Stimulated activated CD8-positive, alpha-beta memory T cell treated with anti-CD3 and anti-CD28 coated beads, Interleukin-12 subunit alpha, Interleukin-12 subunit beta, amount 100 ng/mL, for 24 hours (primary cell): ENCODE data around the gene CEP350.
"Not testable (repeated sequence)": the region's sequence is repeated elsewhere in the genome, so short reads cannot be mapped to it uniquely, and the experiment has no call there.

Experiments used
- DNase-seq: peaks from one replicate; pipeline ENCODE4 v3.0.0-alpha.2; 2020; ENCODE audit errors: extremely low read depth

The CEP350 gene

DNA sequence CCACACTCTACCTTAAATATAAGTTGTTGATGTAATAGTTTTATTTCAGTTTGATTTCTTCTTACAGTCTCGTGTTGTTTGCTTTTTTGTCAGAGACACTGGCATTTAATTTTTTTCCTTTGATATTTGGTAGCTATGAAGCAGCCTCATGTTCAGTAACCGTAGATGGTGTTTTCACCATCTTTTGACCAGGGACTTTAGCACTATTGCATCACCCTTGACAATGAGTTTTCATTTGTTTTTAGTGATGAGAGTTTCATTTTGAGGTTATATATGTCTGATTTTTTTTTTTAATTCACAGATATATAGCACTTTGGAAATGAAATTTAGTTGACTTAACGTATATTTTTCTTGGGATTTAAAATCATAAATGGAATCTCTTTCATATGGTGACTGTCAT is 36.2 kb downstream of the CEP350 start:
- DNase-seq, result no peak

DNA sequence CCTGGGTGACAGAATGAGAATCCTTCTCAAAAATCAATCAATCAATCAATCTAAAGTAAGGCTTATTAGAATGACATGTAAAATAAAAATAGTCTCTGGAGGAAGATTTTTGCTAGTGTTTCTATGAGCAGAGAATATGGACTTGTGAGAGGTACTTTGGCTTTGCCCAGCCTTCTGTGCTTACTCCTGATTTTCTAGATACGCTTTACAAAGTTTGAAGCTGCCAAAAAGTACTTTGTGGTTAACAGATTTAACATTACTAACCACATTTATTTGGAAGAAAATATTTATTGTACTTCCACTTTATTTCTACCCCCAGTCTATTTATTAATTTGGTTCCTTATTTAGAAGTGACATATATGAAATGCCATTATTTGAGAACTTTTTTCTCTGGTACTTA is 41.0 kb downstream of the CEP350 start:
- DNase-seq, result no peak

DNA sequence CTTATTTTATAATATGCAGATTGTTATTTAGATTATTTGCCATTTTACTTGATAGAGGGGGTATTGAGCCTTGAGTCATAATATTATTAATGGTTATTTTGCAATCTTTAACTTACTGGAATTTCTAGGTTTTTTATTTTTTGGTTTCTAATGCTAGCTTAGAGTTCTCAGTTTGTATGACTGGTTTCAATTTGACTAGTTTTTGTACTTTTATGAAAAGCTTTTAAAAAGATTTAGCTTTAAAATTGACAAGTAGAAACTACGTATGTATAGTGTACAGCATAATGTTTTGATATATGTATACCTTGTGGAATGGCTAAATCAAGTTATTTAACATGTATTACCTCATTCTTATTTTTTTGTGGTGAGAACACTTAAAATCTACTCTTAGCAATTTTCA is 41.5 kb downstream of the CEP350 start:
- no peak for DNase-seq

- DNase-seq, result no peak
Observed at GRCh38 chr1:180000575-180000974, 46.0 kb downstream of the CEP350 start.

- DNase-seq, result no peak
Observed at GRCh38 chr1:180002437-180002836, 47.8 kb downstream of the CEP350 start.

DNA sequence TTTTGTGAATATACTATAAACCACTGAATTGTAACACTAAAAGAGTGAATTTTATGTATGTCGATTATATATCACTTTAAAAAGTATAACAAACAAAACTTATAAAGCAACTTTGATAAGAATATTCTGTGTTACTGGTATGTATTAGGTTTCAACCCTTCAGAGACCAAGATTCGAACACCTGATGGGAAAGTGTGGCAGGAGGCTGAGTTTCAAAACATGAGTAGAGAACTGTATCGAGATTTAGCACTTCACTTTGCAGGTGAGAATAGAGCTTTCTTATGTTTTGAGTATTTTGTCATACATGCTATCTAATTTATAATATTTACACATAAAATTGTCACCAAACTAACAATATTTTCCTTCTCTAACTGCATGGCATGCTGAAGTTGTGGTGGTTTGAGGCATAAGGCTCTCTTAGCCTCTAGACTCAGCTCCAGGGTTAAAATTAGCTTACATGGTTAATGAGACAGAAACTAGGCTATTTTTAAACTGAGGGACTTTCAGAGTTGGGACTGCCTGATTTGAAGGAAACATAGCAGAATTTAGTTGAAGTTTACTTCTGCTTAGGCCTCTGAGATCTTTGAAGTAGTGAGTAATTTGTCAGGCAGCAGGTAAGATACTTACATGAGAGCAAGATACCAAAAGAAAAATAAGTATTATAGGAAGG is 48.6 kb downstream of the CEP350 start:
- DNase-seq, result no peak

GRCh38 chr1:180006762-180007161 is 52.2 kb downstream of the CEP350 start:
- not testable (repeated sequence) for DNase-seq

DNA sequence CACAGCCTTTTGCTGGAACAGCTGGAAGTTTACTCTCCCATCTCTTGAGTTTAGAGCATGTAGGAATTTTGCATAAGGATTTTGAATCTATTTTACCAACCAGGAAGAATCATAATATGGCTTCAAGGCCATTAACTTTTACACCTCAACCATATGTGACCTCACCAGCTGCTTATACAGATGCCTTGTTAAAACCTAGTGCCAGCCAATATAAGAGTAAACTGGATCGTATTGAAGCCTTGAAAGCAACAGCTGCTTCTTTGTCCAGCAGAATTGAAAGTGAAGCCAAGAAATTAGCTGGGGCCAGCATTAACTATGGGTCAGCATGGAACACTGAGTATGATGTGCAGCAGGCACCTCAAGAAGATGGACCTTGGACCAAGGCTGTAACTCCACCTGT is 65.4 kb downstream of the CEP350 start:
- no peak for DNase-seq

DNA sequence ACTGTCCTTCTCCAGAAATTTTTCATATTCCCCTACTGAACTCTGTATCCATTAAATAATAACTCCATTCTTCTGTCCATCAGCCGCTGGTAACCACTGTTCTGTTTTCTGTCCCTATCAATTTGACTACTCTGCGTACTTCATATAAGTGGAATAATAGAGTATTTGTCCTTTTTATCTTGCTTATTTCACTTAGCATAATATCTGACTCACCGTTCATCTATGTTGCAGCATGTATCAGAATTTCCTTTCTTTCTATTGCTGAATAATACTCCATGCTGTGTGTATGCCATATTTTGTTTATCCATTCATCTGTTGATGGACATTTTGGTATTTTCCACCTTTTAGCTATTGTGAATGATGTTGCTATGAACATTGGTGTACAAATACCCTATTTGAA is 71.9 kb downstream of the CEP350 start:
- DNase-seq, result no peak

- DNase-seq, result no peak
Observed at GRCh38 chr1:180027949-180028445, 73.4 kb downstream of the CEP350 start.

DNA sequence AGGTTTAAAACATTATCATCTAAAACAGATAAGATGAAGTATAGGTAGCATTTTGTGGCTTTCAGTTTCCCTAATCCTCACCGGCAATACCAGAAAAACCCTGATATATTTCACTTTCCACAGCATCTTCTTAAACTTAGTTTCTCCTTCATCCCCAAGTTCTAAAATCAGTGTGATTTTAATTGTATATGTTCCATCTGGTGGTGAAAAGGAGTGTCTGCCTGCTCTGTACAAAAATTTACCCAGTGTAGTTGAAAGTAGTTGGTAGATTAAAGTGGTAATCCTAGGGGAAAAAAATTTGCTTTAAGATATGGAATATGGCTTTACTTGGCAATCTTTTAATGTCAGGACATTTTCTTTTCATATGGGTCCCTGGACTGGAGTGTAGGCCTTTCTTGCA is 74.3 kb downstream of the CEP350 start:
- no peak for DNase-seq

DNA sequence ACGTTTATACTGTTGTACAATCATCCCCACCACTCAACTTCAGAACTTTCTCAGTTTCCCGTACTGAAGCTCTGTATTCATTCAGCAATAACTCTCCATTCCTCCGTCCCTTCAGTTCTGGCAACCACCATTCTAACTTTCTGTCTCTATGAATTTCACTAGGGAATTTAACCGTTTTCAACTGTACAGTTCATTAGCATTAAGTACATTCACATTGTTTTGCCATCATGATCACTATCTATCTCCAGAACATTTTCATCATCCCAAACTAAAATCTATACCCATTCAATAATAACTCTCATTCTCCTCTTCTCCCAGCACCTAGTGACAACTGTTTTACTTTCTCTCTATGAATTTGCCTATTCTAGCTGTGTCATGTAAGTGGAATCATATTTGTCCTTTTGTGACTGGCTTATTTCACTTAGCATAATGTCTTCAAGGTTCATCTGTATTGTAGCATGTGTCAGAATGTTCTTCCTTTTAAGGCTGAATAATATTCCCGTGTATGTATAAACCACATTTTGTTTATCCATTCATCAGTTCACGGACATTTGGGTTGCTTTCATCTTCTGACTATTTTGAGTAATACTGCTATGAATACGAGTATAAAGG is 75.0 kb downstream of the CEP350 start:
- no peak for DNase-seq

DNA sequence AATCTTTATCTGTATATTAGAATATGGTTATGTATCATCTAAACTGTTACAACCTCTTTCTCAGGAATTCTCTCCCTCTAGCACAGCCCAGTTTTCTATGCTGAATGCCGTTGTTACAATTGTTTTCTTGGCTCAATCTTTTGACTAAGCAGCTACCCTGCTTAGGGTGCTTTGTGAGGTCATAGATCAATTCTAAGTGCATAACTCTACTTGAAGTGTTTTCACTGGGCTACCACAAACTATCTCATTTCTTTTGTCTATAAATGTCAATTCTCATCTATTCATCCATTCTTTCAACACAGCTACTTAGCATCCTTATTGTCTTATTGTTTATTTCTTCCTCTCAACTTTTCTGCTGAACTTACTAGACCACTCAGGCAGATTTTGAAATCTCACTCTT is 77.1 kb downstream of the CEP350 start:
- DNase-seq, result no peak

DNA sequence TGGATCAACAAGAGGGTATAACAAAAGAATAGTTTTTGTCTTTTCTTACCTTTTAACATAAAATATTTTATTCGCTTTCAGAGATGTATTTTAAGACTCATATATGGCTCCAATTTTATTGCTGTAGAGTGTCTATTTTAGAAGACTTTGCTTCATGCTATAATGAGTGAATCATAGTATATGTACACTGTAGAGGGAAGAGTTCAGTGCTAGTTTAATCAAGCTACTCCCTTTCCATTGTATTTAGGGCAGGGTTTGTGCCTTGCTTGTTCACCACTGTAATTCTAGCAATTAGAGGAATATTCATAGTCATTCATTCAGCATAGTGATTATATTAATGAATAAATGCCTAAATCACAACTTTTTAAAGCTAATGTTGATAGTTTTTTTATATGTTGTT is 78.8 kb downstream of the CEP350 start:
- DNase-seq, result no peak

GRCh38 chr1:180040034-180040433 is 85.4 kb downstream of the CEP350 start:
- no peak for DNase-seq

DNA sequence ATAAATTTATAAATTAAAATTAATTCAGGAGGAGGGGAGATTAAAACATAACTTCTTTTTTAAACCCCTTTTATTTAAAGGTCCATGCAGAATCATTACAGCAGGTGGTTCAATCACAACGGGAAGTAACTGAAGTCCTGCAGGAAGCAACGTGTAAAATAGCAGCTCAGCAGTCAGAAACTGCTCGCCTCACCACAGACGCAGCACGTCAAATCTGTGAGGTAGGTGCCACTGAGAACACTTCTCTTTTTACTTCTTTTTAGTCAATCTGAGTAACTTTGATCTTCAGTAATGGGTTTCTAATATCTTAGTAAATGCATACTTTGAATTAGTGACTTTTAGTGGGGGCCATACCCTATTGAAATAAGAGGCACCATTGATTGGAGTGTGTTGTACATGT is 87.0 kb downstream of the CEP350 start:
- DNase-seq, result no peak

DNA sequence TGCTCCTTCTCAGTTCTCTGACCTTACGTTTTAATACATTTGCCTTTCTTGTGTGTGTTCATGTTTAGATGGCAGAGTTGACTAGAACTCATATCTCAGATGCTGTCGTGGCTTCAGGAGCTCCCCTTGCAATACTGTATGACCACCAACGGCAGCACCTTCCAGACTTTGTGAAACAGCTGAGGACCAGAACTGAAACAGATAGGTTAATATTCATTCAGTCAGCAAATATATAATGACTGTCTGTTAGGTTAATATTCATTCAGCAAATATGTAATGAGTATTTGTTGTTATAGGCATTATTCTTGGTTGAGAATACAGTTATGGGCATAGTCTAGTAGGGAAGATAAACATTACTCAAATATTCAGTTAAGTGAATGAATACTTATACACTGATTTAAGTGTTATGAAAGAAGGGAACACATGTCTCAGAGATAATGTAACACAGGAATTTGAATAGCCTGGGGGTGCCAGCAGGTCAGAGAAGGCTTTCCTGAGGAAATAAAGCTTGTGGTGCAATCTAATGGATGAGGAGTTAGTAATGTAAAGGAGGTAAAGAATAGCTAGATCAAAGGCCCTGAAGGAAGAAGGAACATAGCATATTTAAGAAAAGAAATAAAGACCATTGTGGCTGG is 88.5 kb downstream of the CEP350 start:
- no peak for DNase-seq

DNA sequence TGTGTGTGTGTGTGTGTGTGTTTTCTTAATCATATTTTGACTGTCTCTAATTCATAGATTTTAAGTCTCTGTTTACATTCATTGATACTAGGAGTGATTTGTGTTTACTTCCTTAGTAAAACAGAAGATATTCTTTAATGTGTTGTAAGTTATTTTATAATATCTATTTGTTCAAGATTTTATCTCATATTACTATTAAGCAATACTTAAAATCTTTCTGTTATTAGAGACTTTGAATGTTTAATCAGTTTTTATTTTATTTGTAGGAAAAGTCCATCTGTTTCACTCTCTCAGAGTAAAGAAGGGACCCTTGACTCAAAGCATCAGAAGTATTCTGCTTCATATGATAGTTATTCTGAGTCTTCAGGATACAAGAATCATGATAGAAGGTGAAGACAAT is 89.2 kb downstream of the CEP350 start:
- DNase-seq, result no peak

DNA sequence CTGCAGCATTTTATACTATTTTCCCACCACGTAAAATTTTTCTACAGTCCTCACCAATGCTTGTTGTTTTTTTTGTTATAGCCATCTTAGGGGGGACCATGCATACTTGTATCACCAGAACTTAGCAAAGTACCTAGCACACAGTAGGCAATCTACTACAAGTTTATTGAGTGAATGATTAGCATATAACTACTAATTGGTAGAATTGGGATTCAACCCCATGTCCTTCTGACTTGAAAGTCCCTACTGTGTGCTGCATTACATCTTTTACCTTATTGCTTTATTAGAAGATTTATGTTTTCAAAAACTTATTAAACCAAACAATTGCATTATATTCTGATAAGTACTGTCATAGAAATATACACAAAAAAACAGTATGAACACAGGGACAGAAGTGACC is 92.1 kb downstream of the CEP350 start:
- DNase-seq, result no peak

DNA sequence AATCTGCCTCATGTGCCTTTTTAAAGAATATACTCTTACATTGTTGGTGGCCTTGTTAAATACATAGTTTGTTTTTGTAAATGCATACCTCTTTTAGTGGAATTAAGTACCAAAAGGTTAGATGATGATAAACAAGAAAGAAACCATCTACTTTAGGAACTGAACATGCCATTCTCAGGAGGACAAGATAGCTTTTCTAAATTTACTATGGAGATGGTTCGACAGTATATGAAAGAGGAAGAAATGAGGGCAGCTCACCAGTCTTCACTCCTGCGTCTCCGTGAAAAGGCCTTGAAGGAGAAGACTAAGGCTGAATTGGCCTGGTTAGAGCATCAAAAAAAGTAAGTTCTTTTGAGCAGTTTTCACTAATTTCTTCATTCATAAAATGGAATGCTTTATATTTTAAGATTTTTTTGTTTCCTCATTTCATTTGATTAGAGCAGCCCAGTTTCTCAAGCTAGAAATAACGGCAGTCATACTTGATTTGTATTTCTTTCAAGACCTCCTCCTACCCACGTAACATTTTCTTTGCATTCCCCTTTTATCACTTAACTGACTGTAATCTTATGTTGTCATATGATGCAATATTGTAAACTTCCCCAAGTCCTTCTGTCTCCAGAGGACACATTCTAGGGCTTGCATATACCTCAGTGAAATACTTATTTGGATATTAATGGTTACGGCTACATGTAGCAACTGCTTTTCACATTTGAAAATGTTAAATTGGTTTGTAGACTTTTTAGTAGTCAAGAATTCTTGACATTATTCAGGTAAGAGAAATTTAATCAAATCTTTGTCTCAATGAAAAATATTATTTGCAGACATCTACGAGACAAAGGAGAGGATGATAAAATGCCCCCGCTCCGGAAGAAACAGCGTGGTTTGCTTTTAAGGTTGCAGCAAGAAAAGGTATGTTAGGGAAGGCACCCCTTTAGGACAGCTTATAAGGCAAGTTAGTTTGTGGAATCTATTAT is 99.3 kb downstream of the CEP350 start:
- DNase-seq, result no peak

DNA sequence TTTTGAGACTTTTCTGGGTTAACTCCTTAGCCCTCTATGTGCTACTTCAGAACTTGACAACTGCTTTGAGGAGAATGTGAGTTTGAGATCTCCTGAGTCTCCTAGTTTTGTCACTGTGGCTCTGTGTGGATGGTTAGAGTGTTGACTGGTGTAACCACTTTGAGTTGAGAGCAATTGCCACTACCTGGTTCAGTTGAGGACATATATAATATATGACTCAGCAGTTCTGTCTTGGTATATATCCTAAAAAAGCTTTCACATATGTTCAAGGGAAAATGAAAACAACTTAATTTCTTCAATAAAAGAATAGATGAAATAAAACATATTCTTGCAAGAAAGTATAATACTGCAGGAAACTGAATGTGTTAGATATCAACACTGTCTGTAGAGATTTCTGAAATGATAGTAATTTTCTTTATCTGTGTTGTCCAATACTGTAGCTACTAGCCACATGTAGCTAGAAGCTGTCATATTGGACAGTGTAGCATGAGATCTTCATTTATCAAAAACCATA is 103.3 kb downstream of the CEP350 start:
- DNase-seq, result no peak

DNA sequence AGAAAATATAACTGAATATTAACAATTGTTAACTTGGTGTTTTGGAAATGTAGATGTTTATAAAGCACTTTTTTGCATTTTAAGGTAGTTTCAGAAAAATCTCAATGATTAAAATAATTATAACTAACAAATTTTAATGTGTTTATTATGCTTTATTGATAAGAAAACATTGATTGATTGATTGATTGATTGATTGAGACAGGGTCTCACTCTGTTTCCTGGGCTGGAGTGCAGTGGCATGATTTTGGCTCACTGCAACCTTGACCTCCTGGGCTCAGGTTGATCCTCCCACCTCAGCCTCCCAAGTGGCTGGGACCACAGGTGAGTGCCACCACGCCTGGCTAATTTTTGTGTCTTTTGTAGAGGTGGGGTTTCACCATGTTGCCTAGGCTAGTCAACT is 106.4 kb downstream of the CEP350 start:
- DNase-seq, result no peak
